C4-2B (cell line): ENCODE data around the gene IRX4.
"Not testable (repeated sequence)": the region's sequence is repeated elsewhere in the genome, so short reads cannot be mapped to it uniquely, and the experiment has no call there.

Experiments used
- H3K27ac ChIP-seq: fragments of 450-650 bp; 2 replicates; pipeline ENCODE4 v1.5.1; 2017
- CTCF ChIP-seq: fragments of 450-650 bp; conservative IDR thresholded peaks from 2 replicates; pipeline ENCODE4 v1.5.1; 2017; ENCODE audit warnings: mild to moderate bottlenecking
- ZFX ChIP-seq: fragments of 450-650 bp; IDR thresholded peaks from 2 replicates; pipeline ENCODE4 v1.6.1; 2017

The IRX4 gene

GRCh38 chr5:1875281-1875842, 7.4 kb downstream of the IRX4 start:
- TF ChIP-seq ZFX (no peak), CTCF (no peak)
- no peak overlapping the region for H3K27ac ChIP-seq

- H3K27ac ChIP-seq: no peak overlapping the region
- TF ChIP-seq ZFX: no peak
- TF ChIP-seq CTCF: no peak
Measured at GRCh38 chr5:1874771-1875220, 7.9 kb downstream of the IRX4 start.

GRCh38 chr5:1874348-1874747, 8.4 kb downstream of the IRX4 start:
- H3K27ac ChIP-seq: no peak overlapping the region
- no peak for TF ChIP-seq ZFX
- TF ChIP-seq CTCF: no peak

- H3K27ac ChIP-seq: no peak overlapping the region
- TF ChIP-seq ZFX (no peak), CTCF (no peak)
Measured at GRCh38 chr5:1873243-1873959, 9.3 kb downstream of the IRX4 start.

- TF ChIP-seq CTCF (no peak), ZFX (no peak)
- H3K27ac ChIP-seq: no peak overlapping the region
Measured at GRCh38 chr5:1871441-1871840, 11.3 kb downstream of the IRX4 start.

GRCh38 chr5:1870435-1871272, 12.1 kb downstream of the IRX4 start:
- not testable (repeated sequence) for H3K27ac ChIP-seq

GRCh38 chr5:1868886-1869475, 13.7 kb downstream of the IRX4 start:
- H3K27ac ChIP-seq: no peak overlapping the region
- TF ChIP-seq CTCF: no peak
- no peak for TF ChIP-seq ZFX
